Activated T-cell treated with anti-CD3 and anti-CD28 coated beads, Interleukin-2, amount 50 U/mL, for 1 hour (primary cell): Measurements from ENCODE around the gene CST9.
"Not testable (repeated sequence)": the region's sequence is repeated elsewhere in the genome, so short reads cannot be mapped to it uniquely, and the experiment has no call there.

Experiments used
- DNase-seq: peaks from one replicate; pipeline ENCODE4 v3.0.0-alpha.2; 2020

Gene CST9

GRCh38 chr20:23636908-23637281 lies 31.2 kb upstream of the CST9 start:
- DNase-seq: no peak

DNA sequence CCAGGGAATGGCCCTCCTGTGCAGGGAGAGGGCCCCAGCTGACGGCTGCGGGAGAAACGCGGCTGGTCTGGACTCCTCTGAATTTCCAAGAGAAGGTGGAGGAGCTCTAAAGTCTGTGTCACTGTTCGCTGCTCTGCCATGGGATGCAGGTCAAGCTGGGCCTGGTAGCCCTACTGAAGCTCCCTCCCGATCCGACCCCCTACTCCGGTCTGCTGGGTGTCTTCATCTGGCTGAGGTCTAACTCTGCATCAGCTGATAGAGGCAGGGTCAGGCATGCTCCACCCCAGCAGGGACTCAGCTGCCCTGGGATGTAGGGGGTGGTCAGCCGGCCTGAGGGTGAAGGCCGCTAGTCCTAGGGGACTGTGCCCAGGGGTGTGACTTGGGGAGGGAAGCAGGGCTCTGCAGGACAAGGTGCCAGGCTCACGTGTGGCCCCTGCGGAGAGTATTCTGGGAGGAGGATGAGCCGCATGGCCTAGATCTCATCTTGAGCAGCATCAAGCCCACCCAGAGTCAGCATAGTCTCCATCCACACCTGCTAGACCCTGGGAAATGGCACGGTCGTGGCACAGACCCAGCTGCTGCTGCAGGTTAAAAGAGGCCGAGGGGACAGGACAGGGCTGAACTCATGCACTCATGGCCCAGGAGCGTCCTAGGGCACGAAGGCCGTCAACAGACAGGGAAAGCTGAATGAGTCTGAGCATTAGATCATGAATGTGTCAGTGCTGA lies 30.6 kb upstream of the CST9 start:
- DNase-seq: no peak

DNA sequence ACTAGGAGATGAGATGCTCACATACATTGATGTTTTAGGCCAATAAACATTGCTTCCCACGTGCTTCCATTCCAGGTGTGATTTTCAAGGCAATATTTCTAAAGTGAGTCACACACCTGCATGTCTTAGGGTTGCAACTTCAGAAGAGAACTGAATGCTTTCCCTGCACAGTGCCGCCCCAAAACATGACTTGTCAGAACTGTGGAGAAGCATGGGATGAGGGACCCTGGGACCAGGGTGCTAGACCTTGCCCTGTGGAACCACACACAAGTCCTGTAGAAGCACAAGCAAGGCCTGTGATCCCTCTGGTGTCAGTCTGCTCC lies 30.0 kb upstream of the CST9 start:
- DNase-seq: not testable (repeated sequence)

DNA sequence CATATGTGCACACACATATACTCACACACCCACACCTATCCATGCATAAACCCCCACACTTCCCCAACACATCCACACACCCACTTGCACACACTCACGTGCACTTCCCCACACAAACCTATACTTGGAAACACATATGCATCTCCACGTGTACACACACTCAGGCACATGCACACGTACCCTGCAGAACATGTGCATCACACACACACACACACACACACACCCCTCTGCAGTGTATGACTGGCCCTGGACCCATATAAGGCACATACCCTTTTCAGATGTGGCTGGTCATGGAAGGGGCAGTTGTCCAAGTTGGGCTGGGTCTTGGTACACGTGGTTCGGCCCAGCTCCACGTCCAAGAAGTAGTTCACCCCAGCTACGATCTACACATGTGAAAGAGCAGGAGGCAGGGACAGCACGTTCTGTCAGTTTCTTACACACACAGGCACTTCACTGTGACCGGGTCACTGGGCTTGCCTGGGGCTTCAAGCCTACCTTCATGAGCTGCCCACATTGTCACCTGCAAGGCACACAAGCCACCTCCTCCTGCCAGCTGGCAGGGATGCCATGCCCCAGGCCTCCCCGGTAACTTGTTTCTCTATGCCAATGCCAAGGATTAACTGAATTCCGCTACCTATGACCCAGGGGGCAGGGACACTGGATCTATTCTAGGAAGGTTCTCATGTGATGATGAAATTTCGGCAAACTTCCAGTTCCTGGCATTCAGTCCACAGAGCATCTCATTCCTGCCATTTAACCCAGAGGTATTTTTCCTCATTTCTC lies 29.5 kb upstream of the CST9 start:
- no peak for DNase-seq

GRCh38 chr20:23634044-23634801 lies 28.5 kb upstream of the CST9 start:
- no peak for DNase-seq

- DNase-seq: no peak
Measured at GRCh38 chr20:23632711-23633573, 27.2 kb upstream of the CST9 start.

DNA sequence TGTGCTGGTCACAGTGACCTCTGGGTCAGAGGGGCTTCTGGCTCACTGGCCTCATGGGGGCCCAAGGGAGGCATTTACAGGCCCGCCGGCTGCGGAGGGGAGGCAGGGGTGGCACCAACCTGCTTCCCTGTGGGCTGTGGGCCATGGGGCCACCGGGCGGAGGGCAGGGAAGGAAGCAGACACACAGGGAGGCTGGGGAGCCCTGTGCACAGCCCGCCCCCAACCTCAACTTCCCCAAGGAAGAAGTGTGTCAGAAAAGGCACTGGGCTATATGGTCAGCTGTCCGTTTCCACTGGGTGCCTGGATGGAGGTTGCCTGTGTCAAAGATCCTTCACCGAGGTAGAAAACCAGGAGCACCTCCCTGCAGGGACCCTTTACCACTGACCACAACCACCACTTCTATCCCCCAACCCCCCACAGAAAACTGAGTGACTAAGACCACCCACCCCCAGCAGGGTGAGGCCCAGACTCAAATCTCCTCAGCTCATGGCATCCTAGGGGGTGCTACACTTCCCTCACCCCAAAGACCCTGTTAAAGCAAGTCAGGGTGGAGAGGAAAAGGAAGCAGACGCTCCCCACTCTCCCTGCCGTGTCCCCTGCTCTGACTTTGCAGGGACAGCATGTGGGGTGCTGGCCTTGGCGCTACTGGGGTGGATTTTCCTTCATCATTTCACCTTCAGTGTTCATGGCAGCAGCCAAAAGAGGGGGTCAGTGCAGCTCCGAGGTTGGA lies 26.4 kb upstream of the CST9 start:
- DNase-seq: no peak

GRCh38 chr20:23631226-23631822 lies 25.6 kb upstream of the CST9 start:
- no peak for DNase-seq

DNA sequence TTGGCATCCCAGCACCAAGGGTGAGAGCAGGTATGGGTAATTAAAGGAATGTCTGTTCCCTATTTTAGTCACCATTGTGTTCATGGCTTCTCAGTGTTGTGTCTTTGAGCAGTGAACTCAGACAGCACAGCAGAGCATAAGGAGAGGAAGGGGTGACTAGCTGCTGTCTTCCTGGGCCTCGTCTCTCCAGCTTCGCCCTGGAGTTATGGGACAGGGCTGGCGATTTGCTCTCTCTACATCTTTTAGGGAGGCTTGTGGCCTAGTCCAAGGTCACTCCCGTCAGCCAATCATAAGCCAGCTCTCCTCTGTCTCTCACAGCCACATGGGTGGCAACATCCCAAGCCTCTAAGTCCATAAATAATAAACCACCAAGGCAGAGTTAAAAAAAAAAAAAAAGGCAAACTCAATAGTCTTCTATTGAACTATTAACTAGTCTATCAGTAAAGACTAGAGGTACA lies 24.7 kb upstream of the CST9 start:
- no peak for DNase-seq

DNA sequence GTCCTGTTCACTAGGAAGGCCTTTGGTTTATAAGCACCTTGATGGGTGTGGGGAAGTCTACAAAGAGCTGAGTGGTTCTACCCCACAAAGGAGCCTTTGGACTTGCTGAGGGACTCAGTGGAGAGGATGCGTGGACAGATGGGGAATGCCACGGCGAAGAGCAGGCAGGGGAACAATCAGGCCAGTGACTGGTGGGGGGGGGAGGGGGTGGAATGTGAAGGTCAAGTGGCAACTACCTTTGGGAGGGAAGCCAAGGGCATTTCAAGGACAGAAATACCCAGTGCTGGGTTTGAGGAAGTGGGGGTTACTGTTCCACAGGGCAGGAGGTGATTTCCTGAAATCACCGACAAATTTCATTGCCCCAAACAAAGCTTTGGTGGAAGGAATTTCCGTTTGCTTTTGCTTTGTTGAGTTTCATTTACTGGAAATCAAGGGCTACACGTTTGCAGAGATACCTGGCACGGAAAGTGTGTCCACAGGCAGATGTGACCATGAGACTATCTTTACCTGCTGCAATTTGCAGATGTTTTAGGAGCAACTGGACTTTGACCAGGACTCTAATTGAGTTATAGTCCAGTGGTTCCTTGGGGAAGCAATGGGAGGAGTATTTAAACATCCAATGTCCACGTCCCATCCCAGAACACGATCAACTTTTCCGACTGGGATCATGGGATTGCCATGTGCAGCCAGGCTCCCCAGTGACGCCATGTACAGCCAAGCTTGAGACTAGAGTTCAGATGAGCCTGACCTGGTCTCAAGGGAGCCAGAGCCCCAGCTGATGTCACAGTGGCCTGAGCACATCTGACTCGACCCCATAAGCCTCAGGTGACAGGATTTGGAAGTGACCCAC lies 24.1 kb upstream of the CST9 start:
- no peak for DNase-seq

- DNase-seq: no peak
Measured at GRCh38 chr20:23629017-23629541, 23.4 kb upstream of the CST9 start.

DNA sequence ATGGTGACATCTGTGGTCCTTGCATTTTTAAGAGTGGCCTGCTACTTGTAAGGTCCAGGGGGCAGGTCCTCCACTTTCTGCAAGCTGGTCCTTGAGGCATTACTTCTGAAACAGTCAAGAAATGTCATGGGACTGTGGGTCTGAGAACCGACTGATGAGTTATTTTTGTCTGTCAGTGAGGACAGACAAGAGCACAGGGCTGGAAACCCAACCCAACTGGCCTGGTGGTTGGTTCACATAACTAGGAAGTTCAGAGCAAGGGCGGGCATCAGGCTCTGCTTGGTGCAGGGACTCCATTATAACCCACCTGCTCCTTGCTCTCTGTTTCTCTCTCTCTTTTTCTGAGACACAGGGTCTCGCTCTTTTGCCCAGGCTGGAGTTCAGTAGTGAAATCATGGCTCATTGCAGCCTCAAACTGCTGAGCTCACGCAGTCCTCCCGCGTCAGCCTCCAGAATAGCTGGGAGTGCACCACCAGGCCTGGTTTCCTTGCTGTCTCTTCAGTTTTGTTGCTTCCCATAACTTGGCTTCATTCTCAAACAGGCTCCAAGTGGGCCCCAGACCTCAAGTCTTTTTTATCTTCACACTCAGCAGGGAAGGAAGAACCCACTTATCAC lies 22.8 kb upstream of the CST9 start:
- DNase-seq: no peak

DNA sequence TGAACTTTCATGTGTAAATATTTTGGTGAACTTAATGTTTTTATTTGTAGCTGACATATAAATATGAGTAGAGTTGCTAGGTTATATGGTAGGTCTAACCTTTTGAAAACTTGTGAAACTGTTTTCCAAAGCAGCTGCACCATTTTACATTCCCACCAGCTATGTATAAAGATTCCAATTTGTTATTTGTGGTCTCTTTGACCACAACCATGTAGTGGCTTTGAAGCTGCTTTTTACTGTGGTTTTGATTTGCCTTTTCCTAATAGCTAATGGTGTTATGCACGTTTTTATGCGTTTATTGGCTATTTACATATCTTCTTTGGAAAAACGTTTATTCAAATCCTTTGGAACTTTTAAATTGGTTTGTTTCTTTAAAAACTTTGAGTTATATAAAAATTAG lies 21.8 kb upstream of the CST9 start:
- DNase-seq: no peak

- no peak for DNase-seq
Measured at GRCh38 chr20:23626040-23626620, 20.4 kb upstream of the CST9 start.

DNA sequence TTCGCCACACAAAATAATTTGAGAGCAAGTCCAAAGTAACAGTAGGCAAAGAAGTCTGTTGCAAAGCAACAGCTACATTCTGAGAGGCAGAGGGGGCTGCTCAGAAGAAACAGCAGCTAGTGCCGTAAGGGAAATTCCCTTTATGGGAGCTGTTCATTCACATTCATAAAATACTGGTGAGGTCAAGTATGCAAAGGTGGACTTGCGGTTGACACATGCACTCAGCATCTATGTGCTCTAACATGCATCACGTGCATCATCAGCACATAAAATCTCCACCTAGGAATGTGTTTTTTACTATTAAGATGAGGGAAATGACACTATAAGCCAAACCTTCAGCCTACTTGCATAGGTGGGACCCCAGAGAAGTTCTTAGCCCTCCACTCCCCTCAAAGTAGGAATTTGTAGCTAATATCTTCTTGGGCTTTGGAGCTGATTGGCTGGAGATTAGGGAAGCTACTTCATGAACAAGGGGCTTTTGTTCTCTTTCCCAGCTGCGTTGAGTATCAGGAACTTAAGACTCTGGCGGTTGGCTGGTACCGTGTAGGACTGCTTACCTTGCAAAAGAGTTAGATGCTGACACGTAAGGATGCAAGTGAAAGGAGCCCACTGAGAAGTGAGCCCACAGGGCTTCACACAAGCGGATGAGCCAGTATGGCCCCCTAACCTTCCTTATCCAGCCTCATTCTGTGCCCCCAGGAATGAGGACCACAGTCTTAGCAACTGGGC lies 19.7 kb upstream of the CST9 start:
- no peak for DNase-seq

DNA sequence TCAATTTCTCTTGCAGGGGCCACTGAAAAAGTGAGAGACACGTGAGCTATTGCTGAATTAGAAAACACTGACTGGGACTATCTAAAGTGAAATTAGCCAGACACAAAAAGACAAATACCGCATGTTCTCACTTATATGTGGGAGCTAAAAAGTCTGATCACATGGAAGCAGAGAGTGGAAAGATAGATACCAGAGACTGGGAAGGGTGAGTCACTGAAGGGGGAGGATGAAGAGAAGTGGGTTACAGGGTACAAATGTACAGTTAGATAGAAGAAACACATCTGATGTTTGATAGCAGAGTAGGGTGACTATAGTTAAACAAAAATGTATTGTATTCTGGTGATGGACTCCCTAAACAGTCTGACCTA lies 18.6 kb upstream of the CST9 start:
- no peak for DNase-seq

DNA sequence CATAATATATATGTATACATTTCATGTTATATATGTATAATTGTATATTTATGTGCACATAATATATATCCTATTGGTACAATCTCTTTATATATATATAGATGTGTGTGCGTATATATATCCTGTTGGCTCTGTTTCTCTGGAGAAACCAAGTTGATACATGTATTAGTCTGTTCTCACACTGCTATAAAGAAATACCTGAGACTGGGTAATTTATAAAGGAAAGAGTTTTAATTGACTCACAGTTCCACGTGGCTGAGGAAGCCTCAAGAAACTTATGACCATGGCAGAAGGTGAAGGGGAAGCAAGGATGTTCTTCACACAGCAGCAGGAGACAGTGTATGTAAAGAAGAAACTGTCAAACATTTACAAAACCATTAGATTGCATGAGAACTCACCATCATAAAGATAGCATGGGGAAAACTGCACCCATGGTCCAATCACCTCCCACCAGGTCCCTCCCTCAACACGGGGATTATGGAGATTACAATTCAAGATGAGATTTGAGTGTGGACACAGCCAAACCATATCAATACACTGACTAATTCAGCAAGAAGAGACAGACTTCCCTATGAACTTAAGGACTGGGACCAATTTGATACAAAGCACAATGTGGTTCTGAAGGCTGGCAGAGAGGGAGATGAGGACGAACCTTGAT lies 18.1 kb upstream of the CST9 start:
- DNase-seq: no peak

DNA sequence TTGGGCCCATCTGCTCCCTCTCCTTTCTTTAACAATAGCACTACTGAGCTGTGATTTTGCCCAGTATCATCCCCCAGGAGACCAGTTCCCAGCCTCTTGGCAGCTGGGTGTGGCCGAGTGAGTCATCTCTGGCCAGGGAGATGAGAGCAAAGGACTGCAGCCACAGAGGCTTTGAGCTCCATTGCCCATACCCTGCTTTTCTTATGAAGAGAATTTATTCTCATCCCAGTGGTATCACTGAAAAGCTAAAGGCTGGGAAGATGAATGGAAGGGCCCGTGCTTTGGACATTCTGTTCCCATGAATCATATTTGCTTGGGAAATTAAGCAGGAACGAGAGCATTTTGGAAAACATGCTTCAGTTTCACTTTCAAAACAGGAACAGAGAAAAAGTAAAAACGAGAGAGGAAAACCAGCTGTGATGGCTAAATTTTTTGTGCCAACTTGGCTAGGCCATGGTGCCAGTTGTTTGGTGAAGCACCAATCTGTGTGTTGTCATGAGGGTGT lies 17.2 kb upstream of the CST9 start:
- DNase-seq: no peak
